B cell (primary cell): ENCODE measurements around the gene MAP1B. TPM values are rescaled to one million over a fixed set of nuclear protein-coding genes. Genes with fewer than 3 reads are reported as not detected.

Experiments used
- ATAC-seq: fragments of 200-7000 bp; cut with Tn5 transposase; one replicate; pipeline ENCODE4 v1.10.0; 2021; ENCODE audit warnings: low read depth, mild to moderate bottlenecking, moderate number of reproducible peaks, moderate library complexity
- CTCF ChIA-PET: fragments of 350-600 bp; sonication (Branson Sonifier 250); formaldehyde crosslinking; loops from one replicate; lab custom pipeline; 2021; ENCODE audit warnings: antibody characterized with exemption, inconsistent platforms; lab: Charles Lee
- POLR2A ChIA-PET: fragments of 350-600 bp; sonication (Branson Sonifier 250); formaldehyde crosslinking; loops from one replicate; lab custom pipeline; 2021; ENCODE audit warnings: antibody characterized with exemption; lab: Charles Lee
- DNase-seq: peaks from one replicate; pipeline ENCODE4 v3.0.0; 2013
- H2AFZ ChIP-seq: 2 replicates; pipeline ENCODE4 v1.6.1; 2012; ENCODE audit warnings: mild to moderate bottlenecking, low read depth, low read length; ENCODE audit not compliant: insufficient read depth, poor library complexity, severe bottlenecking
- H3K27ac ChIP-seq, 2 donors: 1 replicate in 1 of 2; 2 replicates in 1 of 2; pipeline ENCODE4 v1.5.1; 2012 to 2013; ENCODE audit warnings: low read length in 2 of 2, mild to moderate bottlenecking in 2 of 2, moderate library complexity in 1 of 2
- H3K27me3 ChIP-seq, 4 experiments: fragments of 200-600 bp in 1 of 4; sonication (generic) in 1 of 4; replicated peaks in 1 of 4; 1 replicate in 2 of 4; 2 replicates in 2 of 4; pipeline versions ENCODE4 v1.6.1 to v1.7.0; 2013 to 2016; ENCODE audit warnings: low read length in 3 of 4, mild to moderate bottlenecking in 2 of 4, mixed read lengths in 1 of 4, moderate library complexity in 1 of 4; ENCODE audit not compliant: insufficient read depth in 4 of 4, control insufficient read depth in 3 of 4; ENCODE audit errors: control extremely low read depth in 1 of 4
- H3K36me3 ChIP-seq, 2 experiments: replicated peaks in 1 of 2; 1 replicate in 1 of 2; 2 replicates in 1 of 2; pipeline versions ENCODE4 v1.6.1 to v1.7.1; 2013; ENCODE audit warnings: low read length in 1 of 2; ENCODE audit not compliant: insufficient read depth in 2 of 2, control insufficient read depth in 1 of 2; ENCODE audit errors: control extremely low read depth in 1 of 2, extremely low read depth in 1 of 2
- H3K4me1 ChIP-seq, 2 donors: fragments of 200-600 bp in 1 of 2; sonication (generic) in 1 of 2; 1 replicate in 1 of 2; 2 replicates in 1 of 2; pipeline versions ENCODE4 v1.5.1 to v1.6.1; 2013 to 2017; ENCODE audit warnings: low read length in 2 of 2; ENCODE audit not compliant: control insufficient read depth in 2 of 2, insufficient read depth in 2 of 2
- H3K4me2 ChIP-seq: replicated peaks from 2 replicates; pipeline ENCODE3; 2012; ENCODE audit warnings: mild to moderate bottlenecking, low read depth, low read length; ENCODE audit not compliant: poor library complexity, severe bottlenecking
- H3K4me3 ChIP-seq, 5 experiments: fragments of 200-600 bp in 1 of 5; sonication (generic) in 1 of 5; 1 replicate in 3 of 5; 2 replicates in 2 of 5; pipeline versions ENCODE4 v1.5.1 to v1.7.0; 2011 to 2016; ENCODE audit warnings: low read length in 4 of 5, mild to moderate bottlenecking in 4 of 5, low read depth in 2 of 5, control low read depth in 1 of 5, moderate library complexity in 1 of 5; ENCODE audit not compliant: insufficient read depth in 1 of 5; ENCODE audit errors: control extremely low read depth in 1 of 5, extremely low read depth in 1 of 5
- H3K79me2 ChIP-seq: fragments of 200-600 bp; sonication (generic); one replicate; pipeline ENCODE4 v1.6.0; 2016; ENCODE audit warnings: low read length; ENCODE audit not compliant: control insufficient read depth, insufficient read depth
- H3K9ac ChIP-seq: fragments of 200-600 bp; sonication (generic); 2 replicates; pipeline ENCODE4 v1.6.1; 2017; ENCODE audit warnings: mild to moderate bottlenecking, low read length, moderate library complexity
- H3K9me3 ChIP-seq, 3 donors: one replicate each; pipeline versions ENCODE4 v1.6.1 to v1.7.1; 2013; ENCODE audit warnings: low read length in 2 of 3; ENCODE audit not compliant: control insufficient read depth in 2 of 3, insufficient read depth in 1 of 3; ENCODE audit errors: control extremely low read depth in 1 of 3
- H4K20me1 ChIP-seq: 2 replicates; pipeline ENCODE4 v1.6.0; 2012; ENCODE audit warnings: mild to moderate bottlenecking, low read length; ENCODE audit not compliant: insufficient read depth, control insufficient read depth, poor library complexity, severe bottlenecking
- H3K27ac Mint-ChIP-seq: one replicate; pipeline ENCODE4 v1.8.0; 2021; ENCODE audit warnings: mixed read lengths
- H3K27me3 Mint-ChIP-seq: one replicate; pipeline ENCODE4 v1.8.0; 2021; ENCODE audit warnings: mixed read lengths
- H3K4me1 Mint-ChIP-seq: one replicate; pipeline ENCODE4 v1.8.0; 2021; ENCODE audit warnings: mixed read lengths
- H3K4me3 Mint-ChIP-seq: one replicate; pipeline ENCODE4 v1.8.0; 2021; ENCODE audit warnings: mixed read lengths
- H3K9me3 Mint-ChIP-seq: one replicate; pipeline ENCODE4 v1.8.0; 2022; ENCODE audit warnings: mixed read lengths; ENCODE audit not compliant: insufficient read depth
- CTCF ChIP-seq: fragments of 200-600 bp; IDR thresholded peaks from one replicate; pipeline ENCODE4 v1.8.0; 2022; ENCODE audit warnings: antibody characterized with exemption, mild to moderate bottlenecking
- EZH2 ChIP-seq: IDR thresholded peaks from 2 replicates; pipeline ENCODE4 v1.6.1; 2012; ENCODE audit warnings: borderline replicate concordance, low read depth, mild to moderate bottlenecking, moderate library complexity, low read length; ENCODE audit not compliant: insufficient read depth, poor library complexity, severe bottlenecking
- WGBS: methylation state at CpG from one replicate; pipeline ENCODE4 v1.1.5; 2013; ENCODE audit warnings: missing lambda C conversion rate; ENCODE audit not compliant: insufficient coverage; 5-methylcytosine and 5-hydroxymethylcytosine counted together
- intact Hi-C: fragments of 100-400 bp; cut with micrococcal nuclease; formaldehyde crosslinking; loops from one replicate; pipeline ENCODE4 v1.10.0; 2022
- polyA plus RNA-seq: library from polyadenylated mRNA; depleted of rRNA; stranded (reverse); fragments of >200 nt; gene quantifications from 2 replicates; pipeline ENCODE4 v1.2.3, GENCODE V29; 2012
- total RNA-seq, 2 donors: library from RNA; stranded (reverse); fragments of 120-200 nt in 1 of 2; gene quantifications; 1 replicate in 1 of 2; 2 replicates in 1 of 2; pipeline versions ENCODE4 v1.2.3 to v1.2.4, GENCODE V29; 2013 to 2022

Gene MAP1B
- total and polyA plus RNA-seq, 2 donors (not counting 1 experiment from before 2014, with no cell fraction given) = 0.15 TPM; not detected in 1

GRCh38 chr5:72121780-72122445 is 14.6 kb downstream of the MAP1B start:
- ChIA-PET CTCF (no interaction called here), POLR2A (no interaction called here)
- H4K20me1 ChIP-seq = no peaks in the 10 kb centered on the region
- H3K9ac ChIP-seq = no peak overlapping the region
- ATAC-seq (no peak), DNase-seq (no peak)
- Mint-ChIP-seq H3K27me3 (peaks cover 49% of the 10 kb centered on the region), H3K27ac (no peak overlapping the region), H3K9me3 (no peaks in the 10 kb centered on the region), H3K4me3 (no peak overlapping the region), H3K4me1 (no peaks in the 10 kb centered on the region)
- TF ChIP-seq EZH2 (no peak), CTCF (no peak)
- H3K36me3 ChIP-seq = no peaks in the 10 kb centered on the region
- no peaks in the 10 kb centered on the region for H3K79me2 ChIP-seq
- 77% methylated on average over 8 of the region's 12 CpGs for WGBS
- peaks cover 0 to 3% (median 0%) of the 10 kb centered on the region in 3 donors for H3K9me3 ChIP-seq
- H2AFZ ChIP-seq = no peak overlapping the region
- no peaks in the 10 kb centered on the region for H3K4me1 ChIP-seq
- no peak overlapping the region for H3K4me3 ChIP-seq
- no peak overlapping the region for H3K27ac ChIP-seq
- intact Hi-C loops = no loop called here
- H3K27me3 ChIP-seq = peaks cover 0 to 14% (median 6%) of the 10 kb centered on the region in 4 experiments
- H3K4me2 ChIP-seq = no peak overlapping the region

DNA sequence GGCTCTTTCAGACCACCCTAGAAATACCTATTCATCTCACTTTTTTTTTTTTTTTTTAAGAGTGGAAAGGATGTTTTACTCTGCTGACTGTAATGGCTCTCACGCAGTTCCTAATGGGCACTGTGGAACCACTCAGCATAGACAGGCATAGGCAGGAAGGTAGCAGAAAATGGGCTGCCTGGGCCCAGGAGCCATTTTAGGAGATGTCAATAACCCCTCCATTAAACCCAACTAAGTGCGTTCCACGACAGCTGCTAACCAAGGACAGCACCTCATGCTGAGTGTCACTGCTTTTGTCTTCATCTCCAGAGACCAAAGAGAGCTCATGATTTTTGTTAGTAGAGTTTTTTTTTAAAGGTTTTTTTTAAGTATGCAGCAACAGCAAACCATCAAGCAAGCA is 15.3 kb downstream of the MAP1B start:
- TF ChIP-seq EZH2 (no peak), CTCF (no peak)
- no peaks in the 10 kb centered on the region for H3K4me1 Mint-ChIP-seq
- no peak overlapping the region for H3K4me3 Mint-ChIP-seq
- Histone ChIP-seq H3K4me3 (no peak overlapping the region), H3K79me2 (no peaks in the 10 kb centered on the region), H3K4me1 (no peaks in the 10 kb centered on the region), H3K27me3 (peaks cover 0 to 11% (median 4%) of the 10 kb centered on the region in 4 experiments), H3K9me3 (peaks cover 0 to 3% (median 0%) of the 10 kb centered on the region in 3 donors), H3K36me3 (no peaks in the 10 kb centered on the region), H4K20me1 (no peaks in the 10 kb centered on the region), H3K9ac (no peak overlapping the region), H2AFZ (no peak overlapping the region), H3K27ac (no peak overlapping the region), H3K4me2 (no peak overlapping the region)
- intact Hi-C loops = no loop called here
- CTCF ChIA-PET = no interaction called here
- POLR2A ChIA-PET = no interaction called here
- no CpG with 5 or more reads among the region's 3 CpGs for WGBS
- H3K27me3 Mint-ChIP-seq = peaks cover 44% of the 10 kb centered on the region
- no peaks in the 10 kb centered on the region for H3K9me3 Mint-ChIP-seq
- no peak for DNase-seq
- H3K27ac Mint-ChIP-seq = no peak overlapping the region
- no peak for ATAC-seq
